Mononuclear cell (primary cell): Measurements from ENCODE around the gene ZNF316. TPM values are rescaled to one million over a fixed set of nuclear protein-coding genes. Genes with fewer than 3 reads are reported as not detected.

ENCODE experiments used
- H3K27me3 ChIP-seq: 2 replicates; pipeline ENCODE4 v1.6.0; 2011; ENCODE audit warnings: low read length, control low read depth; ENCODE audit not compliant: insufficient read depth
- H3K4me1 ChIP-seq: 2 replicates; pipeline ENCODE4 v1.5.1; 2011; ENCODE audit warnings: mild to moderate bottlenecking, low read length, control low read depth; ENCODE audit not compliant: insufficient read depth
- H3K4me3 ChIP-seq: 2 replicates; pipeline ENCODE4 v1.5.1; 2011; ENCODE audit warnings: mild to moderate bottlenecking, low read length, moderate library complexity
- H3K9me3 ChIP-seq: 2 replicates; pipeline ENCODE4 v1.5.1; 2011; ENCODE audit warnings: low read depth, mild to moderate bottlenecking, control low read depth, low read length
- total RNA-seq: library from RNA; depleted of rRNA; stranded (reverse); fragments of >200 nt; gene quantifications from one replicate; pipeline ENCODE4 v1.2.3, GENCODE V29; 2012

Gene ZNF316
- total RNA-seq, 1 donor, result 23.3 TPM

DNA sequence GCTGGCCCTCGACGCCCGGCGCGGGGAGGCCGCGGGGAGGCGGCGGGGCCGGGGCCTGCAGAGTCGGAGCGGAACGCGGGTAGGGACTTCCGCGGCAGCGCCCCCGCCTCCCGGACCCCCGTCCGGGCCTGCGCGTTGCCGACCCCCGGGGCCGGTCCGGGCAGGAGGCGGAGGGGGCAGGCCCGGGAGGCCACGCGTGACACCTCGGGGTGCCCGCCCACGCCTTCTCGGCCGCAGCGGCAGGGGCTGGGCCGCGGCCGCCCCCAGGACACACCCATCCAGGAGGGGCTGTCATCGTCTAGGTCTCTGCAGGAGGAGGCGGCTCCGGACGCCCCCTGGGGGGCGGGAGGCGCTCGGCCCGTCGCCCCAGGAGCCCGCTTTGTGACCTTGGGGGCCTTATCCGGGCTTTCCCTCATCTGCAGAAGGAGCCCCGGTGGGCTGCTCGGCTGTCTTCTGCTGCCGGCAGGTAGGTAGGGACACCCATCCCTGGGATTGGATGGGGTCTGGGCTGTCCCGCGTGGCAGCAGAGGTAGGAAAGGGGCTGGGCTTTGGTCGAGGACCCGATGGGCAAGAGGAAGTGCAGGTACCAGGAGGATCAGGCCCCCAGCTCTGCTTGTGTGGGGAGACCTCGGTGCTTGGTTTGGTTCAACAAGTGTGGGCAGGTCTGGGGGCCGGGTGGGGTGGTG is 569 bp downstream of the ZNF316 start:
- Histone ChIP-seq H3K4me1 (peaks cover 43% of the 10 kb centered on the region), H3K4me3 (peak overlapping the region; percentile 57), H3K9me3 (no peaks in the 10 kb centered on the region), H3K27me3 (no peaks in the 10 kb centered on the region)

- Histone ChIP-seq H3K27me3 (no peaks in the 10 kb centered on the region), H3K9me3 (no peaks in the 10 kb centered on the region), H3K4me3 (no peak overlapping the region), H3K4me1 (peaks cover 43% of the 10 kb centered on the region)
Measured at GRCh38 chr7:6639032-6639431, 1.9 kb downstream of the ZNF316 start.

DNA sequence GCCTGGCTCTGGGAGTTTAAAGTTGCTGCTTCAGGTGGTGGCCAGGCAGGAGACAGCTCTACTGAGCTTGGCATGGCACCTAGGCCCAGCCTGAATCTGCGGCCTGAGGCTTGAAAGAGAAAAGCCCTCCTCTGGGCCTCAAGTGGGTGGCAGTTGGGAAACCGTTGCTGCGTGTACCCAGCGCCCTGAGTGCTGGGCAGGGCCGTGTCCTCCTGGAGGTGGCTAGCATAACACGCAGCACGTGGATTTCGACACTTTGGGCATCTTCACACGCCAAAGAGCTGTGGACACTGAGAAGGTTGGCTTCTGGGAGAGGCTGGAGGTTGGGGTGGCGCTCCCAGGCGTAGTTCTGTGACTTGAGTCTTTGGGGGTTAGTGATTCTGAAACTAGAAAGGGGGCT is 2.5 kb downstream of the ZNF316 start:
- H3K27me3 ChIP-seq, result no peaks in the 10 kb centered on the region
- H3K4me1 ChIP-seq, result peaks cover 43% of the 10 kb centered on the region
- H3K4me3 ChIP-seq, result no peak overlapping the region
- no peaks in the 10 kb centered on the region for H3K9me3 ChIP-seq

DNA sequence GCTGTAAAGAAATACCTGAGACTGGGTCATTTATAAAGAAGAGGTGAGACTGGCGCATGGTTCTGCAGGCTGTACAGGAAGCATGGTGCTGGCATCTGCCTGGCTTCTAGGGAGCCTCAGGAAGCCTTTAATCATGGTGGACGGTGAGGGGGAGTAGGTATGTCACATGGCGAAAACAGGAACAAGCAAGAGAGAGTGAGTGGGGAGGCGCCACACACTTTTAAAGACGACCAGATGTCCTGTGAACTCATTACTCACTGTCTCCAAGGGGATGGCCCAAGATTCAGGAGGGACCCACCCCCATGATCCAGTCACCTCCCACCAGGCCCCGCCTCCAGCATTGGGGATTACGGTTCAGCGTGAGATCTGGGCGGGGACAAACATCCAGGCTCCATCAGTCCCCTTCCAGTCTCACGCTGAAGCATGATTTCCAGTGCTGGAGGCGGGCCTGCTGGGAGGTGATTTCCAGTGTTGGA is 3.2 kb downstream of the ZNF316 start:
- no peaks in the 10 kb centered on the region for H3K9me3 ChIP-seq
- H3K4me1 ChIP-seq, result peaks cover 40% of the 10 kb centered on the region
- no peak overlapping the region for H3K4me3 ChIP-seq
- no peaks in the 10 kb centered on the region for H3K27me3 ChIP-seq

- Histone ChIP-seq H3K4me3 (no peak overlapping the region), H3K27me3 (no peaks in the 10 kb centered on the region), H3K9me3 (no peaks in the 10 kb centered on the region), H3K4me1 (peaks cover 28% of the 10 kb centered on the region)
Measured at GRCh38 chr7:6641305-6642035, 4.4 kb downstream of the ZNF316 start.

- Histone ChIP-seq H3K27me3 (no peaks in the 10 kb centered on the region), H3K4me3 (no peak overlapping the region), H3K9me3 (no peaks in the 10 kb centered on the region), H3K4me1 (peaks cover 25% of the 10 kb centered on the region)
Measured at GRCh38 chr7:6642239-6642839, 5.2 kb downstream of the ZNF316 start.

- no peaks in the 10 kb centered on the region for H3K27me3 ChIP-seq
- no peak overlapping the region for H3K4me3 ChIP-seq
- H3K4me1 ChIP-seq, result peaks cover 20% of the 10 kb centered on the region
- no peaks in the 10 kb centered on the region for H3K9me3 ChIP-seq
Measured at GRCh38 chr7:6642861-6643640, 5.9 kb downstream of the ZNF316 start.

GRCh38 chr7:6643915-6644625 is 7.0 kb downstream of the ZNF316 start:
- Histone ChIP-seq H3K4me3 (no peak overlapping the region), H3K9me3 (no peaks in the 10 kb centered on the region), H3K27me3 (no peaks in the 10 kb centered on the region), H3K4me1 (peaks cover 10% of the 10 kb centered on the region)

- H3K4me1 ChIP-seq, result peaks cover 4% of the 10 kb centered on the region
- no peaks in the 10 kb centered on the region for H3K9me3 ChIP-seq
- no peaks in the 10 kb centered on the region for H3K27me3 ChIP-seq
- H3K4me3 ChIP-seq, result no peak overlapping the region
Measured at GRCh38 chr7:6644728-6645127, 7.6 kb downstream of the ZNF316 start.

GRCh38 chr7:6646465-6646864 is 9.3 kb downstream of the ZNF316 start:
- Histone ChIP-seq H3K4me1 (no peaks in the 10 kb centered on the region), H3K27me3 (no peaks in the 10 kb centered on the region), H3K4me3 (no peak overlapping the region), H3K9me3 (no peaks in the 10 kb centered on the region)

- Histone ChIP-seq H3K9me3 (no peaks in the 10 kb centered on the region), H3K27me3 (no peaks in the 10 kb centered on the region), H3K4me3 (no peak overlapping the region), H3K4me1 (no peaks in the 10 kb centered on the region)
Measured at GRCh38 chr7:6647080-6647479, 10.0 kb downstream of the ZNF316 start.

DNA sequence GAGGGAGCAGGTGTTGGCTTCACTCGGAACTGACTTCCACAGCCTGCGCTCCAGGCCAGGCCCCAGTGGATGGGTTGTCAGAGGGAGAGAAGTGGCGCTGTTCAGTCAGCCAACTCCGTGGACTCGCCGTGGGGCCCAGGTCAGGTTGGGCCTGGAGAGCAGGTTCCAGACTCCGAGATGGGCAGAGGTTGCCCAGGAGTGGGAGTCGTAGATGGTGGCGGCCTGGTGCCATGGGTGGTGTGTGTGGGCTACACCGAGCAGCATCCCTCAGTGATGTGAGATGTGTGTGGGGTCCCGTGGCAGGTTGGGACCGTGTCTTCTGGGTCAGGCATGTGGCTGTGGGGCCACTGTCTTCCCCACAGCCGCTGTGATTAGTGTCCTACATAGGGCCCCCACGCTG is 10.4 kb downstream of the ZNF316 start:
- H3K4me3 ChIP-seq, result no peak overlapping the region
- no peaks in the 10 kb centered on the region for H3K27me3 ChIP-seq
- no peaks in the 10 kb centered on the region for H3K4me1 ChIP-seq
- H3K9me3 ChIP-seq, result no peaks in the 10 kb centered on the region

GRCh38 chr7:6648066-6648814 is 11.1 kb downstream of the ZNF316 start:
- no peaks in the 10 kb centered on the region for H3K9me3 ChIP-seq
- no peaks in the 10 kb centered on the region for H3K4me1 ChIP-seq
- H3K4me3 ChIP-seq, result no peak overlapping the region
- no peaks in the 10 kb centered on the region for H3K27me3 ChIP-seq

DNA sequence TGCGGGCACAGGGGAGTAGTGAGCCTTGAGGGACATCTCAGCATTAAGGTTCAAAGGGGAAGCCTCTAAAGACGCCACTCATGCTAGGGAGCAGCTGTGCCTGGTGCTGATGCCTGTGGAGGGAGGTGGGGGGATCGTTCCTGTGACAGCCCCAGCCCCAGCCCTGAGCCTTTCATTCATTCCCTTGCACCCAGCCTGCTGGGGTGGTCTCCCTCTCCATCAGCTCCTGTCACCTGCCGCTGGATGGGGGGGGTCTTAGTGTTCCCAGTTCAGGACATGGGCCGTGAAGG is 11.6 kb downstream of the ZNF316 start:
- no peaks in the 10 kb centered on the region for H3K4me1 ChIP-seq
- H3K4me3 ChIP-seq, result no peak overlapping the region
- no peaks in the 10 kb centered on the region for H3K9me3 ChIP-seq
- H3K27me3 ChIP-seq, result no peaks in the 10 kb centered on the region
